BLaER1 treated with 17β-estradiol and CSF1 and Interleukin-3, amounts not matched to agents 10 nM and 100 nM (cell line): ENCODE data around the gene SARS1.
A peak's percentile ranks its signal among the peaks of the same experiment; 100 is the strongest.

Source experiments
- H3K27ac ChIP-seq, 11 experiments: shearing (Covaris generic); formaldehyde crosslinking; 2 replicates each; pipeline ENCODE4 v1.8.1; 2022
- H3K27me3 ChIP-seq, 11 experiments: shearing (Covaris generic); formaldehyde crosslinking; 2 replicates each; pipeline ENCODE4 v1.8.1; 2022
- H3K36me3 ChIP-seq, 11 experiments: shearing (Covaris generic); formaldehyde crosslinking; 2 replicates each; pipeline ENCODE4 v1.8.1; 2022
- H3K4me1 ChIP-seq, 10 experiments: shearing (Covaris generic); formaldehyde crosslinking; 2 replicates each; pipeline ENCODE4 v1.8.1; 2022
- H3K4me2 ChIP-seq, 11 experiments: shearing (Covaris generic); formaldehyde crosslinking; 2 replicates each; pipeline ENCODE4 v1.8.1; 2022
- H3K4me3 ChIP-seq, 10 experiments: shearing (Covaris generic); formaldehyde crosslinking; 2 replicates each; pipeline ENCODE4 v1.8.1; 2022
- H3K9ac ChIP-seq, 11 experiments: shearing (Covaris generic); formaldehyde crosslinking; 2 replicates each; pipeline ENCODE4 v1.8.1; 2022
- H3K9me3 ChIP-seq, 11 experiments: shearing (Covaris generic); formaldehyde crosslinking; replicated peaks in 1 of 11; 2 replicates each; pipeline ENCODE4 v1.8.1; 2022
- H4K20me1 ChIP-seq, 11 experiments: shearing (Covaris generic); formaldehyde crosslinking; 2 replicates each; pipeline ENCODE4 v1.8.1; 2022
- Cebpa-rat ChIP-seq, 11 experiments: shearing (Covaris generic); IDR thresholded peaks; 2 replicates each; pipeline ENCODE4 v1.8.1; 2022

The SARS1 gene

DNA sequence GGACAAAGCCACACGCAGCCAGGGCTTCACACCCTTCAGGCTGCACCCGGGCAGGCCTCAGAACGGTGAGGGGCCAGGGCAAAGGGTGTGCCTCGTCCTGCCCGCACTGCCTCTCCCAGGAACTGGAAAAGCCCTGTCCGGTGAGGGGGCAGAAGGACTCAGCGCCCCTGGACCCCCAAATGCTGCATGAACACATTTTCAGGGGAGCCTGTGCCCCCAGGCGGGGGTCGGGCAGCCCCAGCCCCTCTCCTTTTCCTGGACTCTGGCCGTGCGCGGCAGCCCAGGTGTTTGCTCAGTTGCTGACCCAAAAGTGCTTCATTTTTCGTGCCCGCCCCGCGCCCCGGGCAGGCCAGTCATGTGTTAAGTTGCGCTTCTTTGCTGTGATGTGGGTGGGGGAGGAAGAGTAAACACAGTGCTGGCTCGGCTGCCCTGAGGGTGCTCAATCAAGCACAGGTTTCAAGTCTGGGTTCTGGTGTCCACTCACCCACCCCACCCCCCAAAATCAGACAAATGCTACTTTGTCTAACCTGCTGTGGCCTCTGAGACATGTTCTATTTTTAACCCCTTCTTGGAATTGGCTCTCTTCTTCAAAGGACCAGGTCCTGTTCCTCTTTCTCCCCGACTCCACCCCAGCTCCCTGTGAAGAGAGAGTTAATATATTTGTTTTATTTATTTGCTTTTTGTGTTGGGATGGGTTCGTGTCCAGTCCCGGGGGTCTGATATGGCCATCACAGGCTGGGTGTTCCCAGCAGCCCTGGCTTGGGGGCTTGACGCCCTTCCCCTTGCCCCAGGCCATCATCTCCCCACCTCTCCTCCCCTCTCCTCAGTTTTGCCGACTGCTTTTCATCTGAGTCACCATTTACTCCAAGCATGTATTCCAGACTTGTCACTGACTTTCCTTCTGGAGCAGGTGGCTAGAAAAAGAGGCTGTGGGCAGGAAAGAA lies 61.1 kb downstream of the SARS1 start:
- Histone ChIP-seq H3K9ac (peak overlapping the region; percentile 25 to 55 (median 47); a peak in 15 of 22 replicates), H4K20me1 (no peaks in the 10 kb centered on the region; a peak in 2 of 22 replicates), H3K4me3 (peak overlapping the region in 3 of 10 experiments; percentile 2 to 14 (median 6); a peak in 3 of 20 replicates), H3K36me3 (peaks cover 0 to 49% (median 21%) of the 10 kb centered on the region in 11 experiments; a peak in 17 of 22 replicates), H3K27me3 (no peaks in the 10 kb centered on the region), H3K4me2 (peak overlapping the region; percentile 60 to 96 (median 82)), H3K27ac (peak overlapping the region in 9 of 11 experiments; percentile 8 to 58 (median 35); a peak in 11 of 22 replicates), H3K4me1 (peaks cover 17 to 48% (median 31%) of the 10 kb centered on the region in 10 experiments), H3K9me3 (no peaks in the 10 kb centered on the region)
- TF ChIP-seq Cebpa-rat (IDR thresholded peaks at IDR 0.05): no peak

DNA sequence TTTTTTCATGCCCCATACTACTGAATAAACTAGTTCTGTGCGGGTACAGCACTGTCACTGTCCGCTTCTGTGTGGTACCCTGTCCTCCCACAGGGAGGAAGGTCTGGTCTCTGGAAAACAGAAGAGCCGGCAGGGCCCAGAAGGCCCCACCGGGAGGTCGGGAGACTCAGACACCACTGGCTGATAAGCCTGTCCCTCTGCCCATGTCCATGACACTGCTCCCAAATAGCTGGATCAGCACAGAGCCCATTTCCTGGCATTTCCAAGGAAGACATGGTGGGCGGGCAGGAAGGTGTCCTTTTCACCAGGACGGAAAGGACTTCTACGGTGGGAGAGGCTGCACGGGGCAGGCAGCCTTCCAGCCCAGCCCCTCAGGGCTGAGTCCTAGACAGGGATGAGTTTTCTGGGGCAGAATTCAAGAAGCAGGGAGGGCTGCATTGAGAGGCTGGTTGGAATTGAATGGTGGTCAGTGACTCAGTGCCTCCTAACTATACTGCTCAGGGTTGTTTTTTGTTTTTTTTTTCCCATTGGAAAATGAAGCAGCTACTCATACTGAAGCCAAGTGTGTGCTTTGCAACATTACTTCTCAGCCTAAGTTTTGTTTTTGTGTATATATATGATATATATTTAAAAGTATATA lies 62.1 kb downstream of the SARS1 start:
- Histone ChIP-seq H3K4me3 (no peak overlapping the region), H3K4me1 (peaks cover 18 to 58% (median 42%) of the 10 kb centered on the region in 10 experiments), H3K9ac (peak overlapping the region in 1 of 11 experiments; percentile 47; a peak in 3 of 22 replicates), H3K4me2 (peak overlapping the region in 5 of 11 experiments; percentile 82 to 96 (median 84); a peak in 7 of 22 replicates), H3K9me3 (no peaks in the 10 kb centered on the region), H3K27me3 (no peaks in the 10 kb centered on the region), H4K20me1 (no peaks in the 10 kb centered on the region; a peak in 2 of 22 replicates), H3K27ac (no peak overlapping the region; a peak in 1 of 22 replicates), H3K36me3 (peaks cover 0 to 49% (median 26%) of the 10 kb centered on the region in 11 experiments; a peak in 16 of 22 replicates)
- no peak for TF ChIP-seq Cebpa-rat (IDR thresholded peaks at IDR 0.05)

DNA sequence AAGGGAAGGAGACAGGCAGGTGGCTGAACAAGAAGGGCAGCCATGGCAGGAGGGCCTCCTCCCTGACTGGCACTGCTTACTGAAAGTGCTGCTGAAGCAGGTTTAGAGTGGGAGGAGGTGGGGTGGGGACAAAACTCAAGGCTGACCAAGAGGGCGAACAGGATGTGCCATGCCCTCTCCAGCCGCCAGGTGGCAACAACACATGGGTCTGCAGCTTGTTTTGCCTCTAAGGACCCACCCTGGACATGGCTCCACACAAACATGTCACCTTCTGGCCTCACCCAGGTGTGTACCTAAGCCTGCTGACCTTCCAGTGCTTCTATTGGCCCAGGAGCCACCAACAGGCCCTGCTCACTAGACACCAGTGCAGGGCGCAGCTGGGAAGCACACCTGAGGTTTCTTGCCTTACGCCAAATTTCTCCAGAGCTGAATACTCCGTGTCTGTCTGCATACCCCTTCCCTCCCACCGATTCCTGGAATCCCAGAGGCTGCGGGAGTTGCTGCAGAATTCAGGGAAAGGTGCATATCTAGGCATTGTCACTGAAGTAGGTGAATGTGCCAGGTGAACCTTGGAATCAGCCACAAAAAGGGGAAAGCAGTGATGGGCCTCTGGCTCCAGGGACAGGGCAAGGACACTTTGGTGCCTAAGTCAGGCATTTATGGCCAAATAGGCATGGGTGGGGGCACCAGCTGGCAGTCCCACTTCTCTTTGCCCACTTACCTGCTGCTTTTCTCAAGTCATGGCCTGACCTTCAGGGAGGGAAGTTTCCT lies 63.9 kb downstream of the SARS1 start:
- Histone ChIP-seq H3K27me3 (no peaks in the 10 kb centered on the region), H3K9ac (0 out of 22 replicates have a peak overlapping the region, but pooled peaks of 2 of the 11 experiments have one; percentile 6), H4K20me1 (no peaks in the 10 kb centered on the region), H3K27ac (peak overlapping the region in 2 of 11 experiments; percentile 3 to 17; a peak in 1 of 22 replicates), H3K4me1 (peaks cover 35 to 76% (median 60%) of the 10 kb centered on the region in 10 experiments), H3K9me3 (no peaks in the 10 kb centered on the region), H3K4me3 (no peak overlapping the region), H3K4me2 (peak overlapping the region in 4 of 11 experiments; percentile 32 to 56 (median 53); a peak in 7 of 22 replicates), H3K36me3 (peaks cover 0 to 40% (median 19%) of the 10 kb centered on the region in 11 experiments; a peak in 16 of 22 replicates)
- no peak for TF ChIP-seq Cebpa-rat (IDR thresholded peaks at IDR 0.05)

DNA sequence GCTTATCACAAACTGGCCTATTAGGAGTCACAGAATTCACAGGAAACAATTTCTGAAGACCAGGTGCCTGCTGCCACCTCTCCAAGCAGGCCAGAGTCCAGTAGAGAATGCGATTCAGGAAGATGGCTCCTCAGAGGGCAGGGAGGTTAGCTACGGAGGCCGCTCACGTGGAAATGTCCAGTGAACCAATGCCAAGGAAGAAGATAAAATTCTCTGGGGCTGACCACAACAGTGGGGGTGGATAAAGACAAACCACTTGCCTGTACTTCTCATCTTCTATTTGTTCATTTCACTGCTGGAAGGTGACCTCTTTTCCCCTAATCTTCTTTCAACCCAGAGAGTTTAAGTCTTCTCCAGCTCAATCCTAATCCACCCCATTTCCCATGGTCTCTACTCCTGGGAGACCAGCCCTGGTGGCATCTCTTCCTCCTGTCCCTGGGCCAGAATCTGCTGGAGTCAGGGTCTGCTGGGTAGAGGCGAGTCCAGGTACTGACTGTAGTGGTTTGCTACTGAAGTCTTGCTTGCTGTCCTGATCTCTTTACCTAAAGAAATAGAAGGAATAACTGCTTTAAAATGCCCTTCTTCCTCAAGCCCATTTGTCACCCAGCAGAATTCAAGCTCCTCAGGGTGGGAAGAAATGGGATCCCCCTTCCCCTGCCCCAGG lies 66.0 kb downstream of the SARS1 start:
- no peak for TF ChIP-seq Cebpa-rat (IDR thresholded peaks at IDR 0.05)
- Histone ChIP-seq H3K9me3 (no peaks in the 10 kb centered on the region), H3K9ac (no peak overlapping the region; a peak in 2 of 22 replicates)

DNA sequence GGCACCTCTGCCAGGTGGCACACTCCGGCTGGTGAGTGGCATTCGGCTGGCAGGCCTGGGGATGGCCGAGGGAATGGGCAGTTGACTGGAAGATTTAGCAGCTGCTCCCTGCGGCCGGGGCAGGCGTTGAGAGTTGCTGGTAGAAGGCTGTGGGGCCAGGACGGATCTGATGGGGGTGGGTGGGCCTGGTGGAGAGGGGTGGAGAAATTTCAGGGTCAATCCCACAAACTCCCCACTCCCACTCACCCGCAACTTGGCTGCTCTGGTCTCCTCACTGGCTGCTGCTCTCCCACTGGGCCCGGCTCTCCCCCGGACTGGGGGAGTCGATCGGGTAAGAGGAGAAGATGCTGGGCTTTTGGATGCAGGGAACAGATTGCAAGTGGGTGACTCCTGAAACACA lies 67.1 kb downstream of the SARS1 start:
- TF ChIP-seq Cebpa-rat (IDR thresholded peaks at IDR 0.05): no peak
- Histone ChIP-seq H3K9ac (peak overlapping the region in 2 of 11 experiments; percentile 12 to 83; a peak in 2 of 22 replicates), H3K9me3 (no peaks in the 10 kb centered on the region), H3K4me1 (peaks cover 30 to 65% (median 50%) of the 10 kb centered on the region in 10 experiments), H3K4me2 (peak overlapping the region in 10 of 11 experiments; percentile 5 to 99 (median 94); a peak in 15 of 22 replicates), H3K4me3 (peak overlapping the region in 2 of 10 experiments; percentile 75 to 84; a peak in 2 of 20 replicates), H3K27me3 (no peaks in the 10 kb centered on the region), H4K20me1 (no peaks in the 10 kb centered on the region), H3K36me3 (peaks cover 0 to 33% (median 19%) of the 10 kb centered on the region in 11 experiments; a peak in 16 of 22 replicates), H3K27ac (peak overlapping the region in 4 of 11 experiments; percentile 52 to 88 (median 76); a peak in 6 of 22 replicates)

More for the DNA sequence above, 66.0 kb downstream of the SARS1 start:
- 0 out of 22 replicates have a peak overlapping the region, but pooled peaks of 1 of the 11 experiments have one; percentile 52 for H3K27ac ChIP-seq
- no peaks in the 10 kb centered on the region for H4K20me1 ChIP-seq
- H3K4me3 ChIP-seq: no peak overlapping the region
- peaks cover 37 to 76% (median 58%) of the 10 kb centered on the region in 10 experiments for H3K4me1 ChIP-seq
- H3K4me2 ChIP-seq: peak overlapping the region in 5 of 11 experiments; percentile 92 to 99 (median 98); a peak in 11 of 22 replicates
- H3K27me3 ChIP-seq: no peaks in the 10 kb centered on the region
- H3K36me3 ChIP-seq: peaks cover 0 to 33% (median 19%) of the 10 kb centered on the region in 11 experiments; a peak in 16 of 22 replicates

DNA sequence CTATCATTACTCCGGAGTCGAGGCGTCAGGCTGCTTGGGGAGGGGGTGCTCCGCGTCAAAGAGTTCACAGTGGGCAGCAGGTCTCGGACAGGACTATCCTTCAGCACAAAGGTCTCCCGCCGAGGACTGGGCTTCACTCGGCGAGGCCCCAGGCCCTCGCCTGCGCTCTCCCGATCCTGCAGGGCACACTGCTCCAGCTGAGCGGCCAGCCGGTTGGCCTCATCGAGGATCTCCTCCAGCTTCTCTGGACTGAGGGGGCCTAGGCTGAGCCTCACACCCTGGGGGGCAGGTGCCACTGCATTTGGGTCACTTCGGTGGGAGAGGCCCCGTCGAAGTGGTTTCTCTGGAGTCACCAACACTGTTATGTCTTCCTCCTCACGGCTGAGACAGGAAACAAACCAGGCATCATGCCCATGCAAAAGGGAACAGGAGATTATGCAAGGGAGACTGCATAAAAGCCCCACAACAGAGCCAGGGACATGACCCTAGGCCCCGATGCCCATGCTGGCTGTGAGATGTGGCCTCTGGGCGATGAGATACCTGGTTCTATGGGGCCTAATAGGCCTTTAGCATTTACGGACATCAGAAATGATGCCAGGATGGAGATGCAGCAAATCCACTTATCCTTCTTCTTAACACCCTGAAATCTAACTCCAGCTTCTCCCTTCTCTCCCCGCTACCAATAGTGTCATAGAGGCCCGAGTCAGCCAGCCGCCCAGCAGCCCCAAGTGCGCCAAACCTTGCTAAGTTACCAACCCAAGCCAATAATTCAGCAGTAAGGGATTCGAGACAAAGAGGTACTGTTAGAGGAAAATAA lies 68.2 kb downstream of the SARS1 start:
- peak overlapping the region; percentile 73 to 85 (median 80); a peak in 20 of 22 replicates for H3K9ac ChIP-seq
- H3K36me3 ChIP-seq: peaks cover 0 to 33% (median 19%) of the 10 kb centered on the region in 11 experiments; a peak in 16 of 22 replicates
- no peaks in the 10 kb centered on the region for H4K20me1 ChIP-seq
- peak overlapping the region; percentile 82 to 99 (median 95) for H3K4me2 ChIP-seq
- TF ChIP-seq Cebpa-rat (IDR thresholded peaks at IDR 0.05): peak in 2 of 11 experiments; percentile 16 to 35; a peak in 1 of 22 replicates
- H3K27me3 ChIP-seq: no peaks in the 10 kb centered on the region
- H3K4me3 ChIP-seq: peak overlapping the region; percentile 61 to 84 (median 71)
- H3K4me1 ChIP-seq: peaks cover 30 to 61% (median 49%) of the 10 kb centered on the region in 10 experiments
- H3K9me3 ChIP-seq: no peaks in the 10 kb centered on the region
- peak overlapping the region; percentile 33 to 88 (median 76); a peak in 19 of 22 replicates for H3K27ac ChIP-seq

DNA sequence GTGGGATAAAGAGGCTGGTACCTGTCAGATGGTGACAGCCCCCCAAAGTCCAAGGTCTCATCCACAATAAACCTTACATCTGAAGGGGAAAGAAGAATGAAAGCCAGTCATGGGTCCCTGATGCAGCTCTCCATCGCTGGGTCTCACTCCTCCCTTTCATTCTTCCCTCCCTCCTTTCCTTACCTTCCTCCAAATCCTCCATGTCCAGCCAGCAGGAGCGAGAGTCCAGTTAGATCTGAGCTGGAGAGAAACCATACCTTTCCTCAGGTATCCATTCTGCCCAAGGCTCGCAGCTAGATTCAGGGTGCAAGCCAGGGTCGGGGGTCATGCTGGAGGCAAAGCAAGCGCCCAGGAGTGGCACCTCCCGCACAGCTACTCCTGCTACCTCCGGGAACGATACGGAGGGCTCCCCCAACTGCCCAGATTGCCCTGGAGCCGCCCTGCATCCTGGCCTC lies 68.8 kb downstream of the SARS1 start:
- Histone ChIP-seq H3K9ac (peak overlapping the region; percentile 73 to 85 (median 80); a peak in 21 of 22 replicates), H3K27me3 (no peaks in the 10 kb centered on the region), H3K9me3 (no peaks in the 10 kb centered on the region), H3K36me3 (peaks cover 0 to 33% (median 19%) of the 10 kb centered on the region in 11 experiments; a peak in 16 of 22 replicates), H3K4me3 (peak overlapping the region; percentile 61 to 84 (median 71)), H3K4me2 (peak overlapping the region; percentile 82 to 99 (median 95)), H3K27ac (peak overlapping the region in 10 of 11 experiments; percentile 19 to 88 (median 78); a peak in 17 of 22 replicates), H4K20me1 (no peaks in the 10 kb centered on the region), H3K4me1 (peaks cover 30 to 54% (median 44%) of the 10 kb centered on the region in 10 experiments)
- TF ChIP-seq Cebpa-rat (IDR thresholded peaks at IDR 0.05): no peak
